Raji (cell line): ENCODE results near the gene HNRNPD.

ENCODE experiments used
- POLR2A ChIP-seq: IDR thresholded peaks from 2 replicates; pipeline ENCODE4 v1.6.1; 2011; ENCODE audit warnings: low read depth, low read length, control low read depth; ENCODE audit not compliant: insufficient read depth

HNRNPD gene

DNA sequence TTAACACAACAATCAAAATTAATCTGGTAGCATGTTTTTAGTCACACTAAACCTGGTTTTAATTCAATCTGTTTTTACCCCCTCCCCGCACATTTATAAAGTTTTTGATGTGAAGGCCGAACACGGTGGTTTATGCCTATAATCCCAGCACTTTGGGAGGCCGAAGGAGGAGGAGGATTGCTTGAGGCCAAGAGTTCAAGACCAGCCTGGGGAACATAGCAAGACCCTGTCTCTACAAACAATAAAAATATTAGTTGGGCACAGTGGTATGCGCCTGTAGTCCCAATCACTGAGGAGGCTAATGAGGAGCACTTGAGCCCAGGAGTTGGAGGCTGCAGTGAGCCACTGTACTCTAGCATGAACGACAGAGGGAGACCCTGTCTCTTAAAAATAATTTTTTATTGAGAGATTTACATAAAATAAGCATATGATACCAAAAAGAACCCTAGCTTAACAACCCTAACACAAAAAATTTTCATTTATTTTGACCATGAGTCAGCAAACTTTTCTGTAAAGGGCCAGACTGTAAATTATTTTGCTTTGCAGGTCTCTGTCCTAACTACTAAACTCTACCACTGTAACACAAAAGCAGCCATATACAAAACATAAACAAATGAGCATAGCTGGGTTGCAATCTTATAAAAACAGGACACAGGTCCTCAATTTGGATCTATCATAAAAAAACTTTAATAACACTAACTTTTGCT is 21.5 kb downstream of the HNRNPD start:
- TF ChIP-seq POLR2A = no peak

DNA sequence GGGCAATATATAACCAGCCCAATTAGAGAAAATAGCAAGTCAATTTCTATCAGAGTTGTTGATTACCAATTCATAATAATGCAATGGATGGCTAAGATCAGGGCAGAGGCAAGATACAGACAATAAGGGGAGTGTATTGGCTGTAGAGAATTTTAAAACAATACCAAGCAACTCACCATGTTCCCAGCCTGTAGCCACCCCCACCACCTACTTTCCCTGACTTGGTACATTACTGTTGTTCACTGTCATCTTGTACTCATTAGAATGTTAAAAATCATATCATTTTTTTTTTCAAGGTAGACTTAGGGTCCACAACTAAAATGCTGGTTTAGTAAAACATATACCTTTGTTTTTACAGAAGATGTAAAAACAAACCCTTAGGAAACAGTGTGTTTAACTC is 27.7 kb downstream of the HNRNPD start:
- TF ChIP-seq POLR2A = no peak

DNA sequence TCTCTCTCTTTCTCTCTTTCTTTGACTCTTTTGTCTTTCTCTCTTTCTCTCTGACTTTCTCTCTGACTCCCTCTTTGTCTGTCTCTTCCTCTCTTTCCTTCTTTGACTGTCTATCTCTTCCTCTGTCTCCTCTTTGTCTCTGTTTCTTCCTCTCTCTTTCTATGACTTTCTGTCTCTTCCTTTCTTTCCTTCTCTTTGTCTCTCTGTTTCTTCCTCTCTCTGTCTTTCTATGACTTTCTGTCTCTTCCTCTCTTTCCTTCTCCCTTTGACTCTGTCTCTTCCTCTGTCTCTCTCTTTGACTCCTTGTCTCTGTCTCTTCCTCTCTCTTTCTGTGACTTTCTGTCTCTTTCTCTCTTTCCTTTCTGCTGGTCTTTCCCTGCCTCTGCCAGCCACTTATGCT is 38.7 kb downstream of the HNRNPD start:
- no peak for TF ChIP-seq POLR2A

DNA sequence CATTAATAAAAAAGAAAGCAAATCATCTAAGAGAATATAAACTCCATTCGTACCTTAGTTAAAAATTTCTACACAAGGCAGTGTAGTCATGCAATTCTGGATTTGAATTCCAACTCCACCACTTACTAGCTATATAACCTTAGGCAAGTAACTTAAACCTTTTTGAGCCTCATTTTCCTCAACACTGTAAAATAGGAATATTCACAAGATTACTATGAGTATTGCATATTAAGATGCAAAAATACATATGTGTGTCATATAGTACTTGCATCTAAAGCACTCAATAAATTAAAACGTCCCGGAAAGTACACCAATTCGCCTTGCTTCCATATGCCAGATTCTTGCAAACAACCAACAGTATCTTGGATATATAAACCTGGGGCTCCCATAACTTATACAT is 42.0 kb downstream of the HNRNPD start:
- no peak for TF ChIP-seq POLR2A

DNA sequence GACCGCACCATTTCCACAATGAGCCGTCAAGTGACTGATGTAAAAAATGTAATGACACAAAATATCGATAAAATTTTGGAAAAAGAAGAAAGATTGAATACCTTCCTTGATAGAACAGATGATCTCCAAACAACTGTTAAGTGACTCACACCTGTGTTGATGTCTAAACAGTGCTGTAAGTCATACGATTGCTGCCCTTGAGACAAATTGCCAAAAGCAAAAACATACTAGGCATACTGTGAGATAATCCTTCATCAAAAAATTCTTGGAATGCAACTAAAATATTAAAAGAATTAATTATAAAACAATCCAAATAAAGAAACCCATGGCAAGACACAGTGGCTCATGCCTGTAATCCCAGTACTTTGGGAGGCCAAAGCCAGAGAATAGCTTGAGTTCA is 53.4 kb downstream of the HNRNPD start:
- no peak for TF ChIP-seq POLR2A
